GM18907 (cell line): ENCODE measurements around the gene MAGI1.

Experiments used
- ATAC-seq: cut with Tn5 transposase; IDR thresholded peaks from one replicate; pipeline ENCODE4 v1.9.1; 2021; ENCODE audit warnings: mild to moderate bottlenecking, moderate library complexity; ENCODE audit not compliant: unreplicated experiment

MAGI1 gene

DNA sequence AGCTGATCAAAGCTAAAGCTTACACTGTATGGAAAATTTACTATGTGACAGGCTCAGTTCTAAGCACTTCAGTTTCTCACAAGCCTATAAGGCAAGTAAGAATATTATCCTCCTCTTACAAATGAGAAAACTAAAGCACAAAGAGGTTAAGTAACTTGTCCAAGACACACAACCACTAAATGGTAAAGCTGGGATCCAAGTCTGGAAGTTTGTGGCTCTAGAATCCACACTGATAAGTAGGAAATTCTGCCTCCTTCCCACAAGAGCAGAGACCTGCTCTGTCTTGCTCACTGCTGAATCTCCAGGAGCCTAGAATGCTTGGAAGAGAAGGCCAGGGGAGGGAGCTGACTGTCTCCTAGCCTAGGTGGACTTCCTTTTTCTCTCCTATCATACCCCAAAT lies 60.6 kb downstream of the MAGI1 start:
- no peak for ATAC-seq

DNA sequence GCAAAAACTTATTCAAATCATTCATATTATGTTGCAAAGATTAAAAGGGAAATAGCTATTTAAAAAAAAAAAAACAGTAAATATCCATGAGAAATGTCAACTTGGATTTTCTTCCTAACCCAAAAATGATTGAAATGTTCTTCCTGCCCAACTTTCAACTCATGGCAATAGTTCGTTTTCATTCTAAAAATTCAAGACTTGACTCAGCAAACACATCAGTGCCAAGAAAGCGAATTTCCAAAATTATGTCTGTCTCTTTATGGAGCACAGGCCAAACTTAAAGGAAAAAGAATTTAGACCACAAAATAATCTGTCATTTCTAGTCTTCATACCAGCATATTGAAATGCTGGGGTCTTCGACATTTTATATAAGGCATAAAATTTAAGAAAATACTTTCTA lies 63.7 kb downstream of the MAGI1 start:
- no peak for ATAC-seq

DNA sequence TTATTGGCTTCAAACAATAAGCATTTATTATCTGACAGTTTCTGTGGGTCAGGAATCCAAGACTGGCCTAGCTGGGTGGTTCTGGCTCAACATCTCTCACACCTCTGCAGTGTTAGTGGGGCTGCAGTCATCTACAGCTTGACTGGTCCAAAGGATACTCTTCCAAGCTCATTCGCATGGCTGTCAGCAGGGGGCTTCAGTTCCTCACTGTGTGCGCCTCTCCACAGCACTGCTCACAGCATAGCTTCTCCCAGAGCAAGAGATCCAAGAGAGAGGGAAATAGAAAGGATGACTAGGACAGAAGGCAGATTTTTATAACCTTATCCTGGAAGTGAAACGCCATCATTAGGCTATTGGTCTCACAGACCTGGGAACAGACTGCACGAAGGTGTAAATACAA lies 64.2 kb downstream of the MAGI1 start:
- no peak for ATAC-seq

DNA sequence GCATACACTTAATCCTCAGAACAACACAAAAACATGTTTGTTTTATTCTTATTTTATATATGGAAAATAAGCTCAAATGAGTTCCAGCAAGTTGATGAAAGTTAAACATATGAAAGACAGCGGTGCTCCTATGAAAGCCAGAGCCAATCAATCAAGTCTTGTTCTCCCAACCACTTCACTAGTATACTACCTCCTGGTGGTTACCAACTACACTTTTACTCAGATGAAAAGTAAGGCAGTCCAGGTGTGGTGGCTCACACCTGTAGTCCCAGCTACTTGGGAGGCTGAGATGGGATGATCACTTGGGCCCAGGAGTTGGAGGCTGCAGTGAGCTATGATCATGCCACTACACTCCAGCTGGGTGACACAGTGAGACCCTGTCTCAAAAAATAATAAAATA lies 66.0 kb downstream of the MAGI1 start:
- no peak for ATAC-seq

DNA sequence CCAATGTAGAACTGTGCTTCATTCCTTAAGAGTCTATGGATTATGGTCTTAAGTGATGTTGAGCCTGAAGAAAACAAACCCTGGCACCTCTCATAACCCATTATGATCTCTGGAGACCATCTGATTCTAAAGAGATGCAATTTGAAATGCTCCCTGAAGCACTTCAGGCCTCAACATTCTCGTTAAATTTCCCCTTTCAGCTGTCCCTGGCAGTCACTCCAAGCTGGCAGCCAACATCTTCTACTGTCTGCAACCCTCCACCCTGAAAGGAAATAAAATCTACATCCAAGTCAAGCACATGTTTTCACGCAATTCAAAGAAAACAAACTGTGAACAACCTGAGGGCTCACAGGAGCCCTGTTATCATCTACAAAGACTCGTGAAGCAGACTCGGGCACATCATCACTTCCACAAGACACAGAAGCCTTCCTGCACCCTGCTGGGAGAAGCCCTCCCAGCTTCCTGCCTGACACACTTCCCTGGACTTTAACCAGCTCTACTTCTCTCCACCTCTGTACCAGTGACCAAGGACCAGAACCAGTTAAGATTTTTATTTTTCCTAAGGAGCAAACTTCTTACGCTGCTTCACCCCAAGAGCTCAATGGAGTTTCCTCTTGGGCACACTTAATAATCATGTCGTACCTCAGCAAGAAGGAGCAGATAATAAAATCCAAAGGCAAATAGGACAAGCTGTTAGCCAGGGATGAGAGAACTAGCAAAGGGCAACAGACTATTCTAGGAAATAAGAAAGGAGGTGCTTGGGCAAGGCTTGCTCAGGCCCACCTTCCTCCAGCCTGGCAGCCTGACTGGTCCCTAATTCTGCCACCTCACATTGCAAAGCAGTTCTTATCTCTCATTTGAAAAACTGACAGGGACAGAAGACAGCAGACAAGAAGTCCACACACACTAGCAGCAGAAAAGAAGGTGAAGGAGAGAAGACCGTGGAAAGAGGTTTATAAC lies 67.1 kb downstream of the MAGI1 start:
- no peak for ATAC-seq

DNA sequence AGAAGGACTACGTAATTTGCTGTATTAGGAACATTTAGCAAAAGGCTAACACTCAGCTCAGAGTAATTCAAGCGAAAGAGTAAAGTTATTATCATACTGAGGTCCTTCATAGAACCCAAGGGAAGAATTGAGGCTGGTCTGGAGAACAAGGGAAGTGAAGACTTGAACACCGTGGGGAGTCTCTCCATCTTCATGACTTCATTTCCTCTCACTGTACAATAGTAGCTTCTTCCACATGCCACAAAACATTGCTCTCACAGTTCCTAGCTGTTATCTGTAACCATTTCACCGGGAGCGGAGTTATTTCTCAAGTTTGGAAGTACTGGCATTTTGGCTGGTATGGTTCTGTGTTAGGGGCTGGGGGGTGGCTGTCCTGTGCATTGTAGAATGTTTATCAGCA lies 69.7 kb downstream of the MAGI1 start:
- ATAC-seq, result no peak

DNA sequence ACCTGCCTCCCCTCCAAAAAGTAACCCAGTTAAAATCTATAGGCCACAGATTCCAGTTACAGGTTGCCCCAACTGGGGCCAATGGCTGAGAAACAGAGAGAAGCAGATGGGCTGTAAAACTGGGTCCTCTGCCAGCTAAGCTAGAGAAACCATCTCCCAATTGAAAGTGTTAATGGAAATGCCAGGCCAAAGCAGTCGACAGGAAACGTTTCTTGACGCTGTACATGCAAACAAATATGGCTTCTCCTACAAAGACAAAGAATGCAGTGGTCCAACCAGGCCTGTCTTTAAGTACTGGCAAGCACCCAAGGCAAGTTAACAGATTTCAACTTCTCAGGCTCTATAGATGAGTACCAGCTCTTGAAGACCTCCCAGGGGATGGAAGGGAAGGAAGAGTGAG lies 71.3 kb downstream of the MAGI1 start:
- no peak for ATAC-seq

DNA sequence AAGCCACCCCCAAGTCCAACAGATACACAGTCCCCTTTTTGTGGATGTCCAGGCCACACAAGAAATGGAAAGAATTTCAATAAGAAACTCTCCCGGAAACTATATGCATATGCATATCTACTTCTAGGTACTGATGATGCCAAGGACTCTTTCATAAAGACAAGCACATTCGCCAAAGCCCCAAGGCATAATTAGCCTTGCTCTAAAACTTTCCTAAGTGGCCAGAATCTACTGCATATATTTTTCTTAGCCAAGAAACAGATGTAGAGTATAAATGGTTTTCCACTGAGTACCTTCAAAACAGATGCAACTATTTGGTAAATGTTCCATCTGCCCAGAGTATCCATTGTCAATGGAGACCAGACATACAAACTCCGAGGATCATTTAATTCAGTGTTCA lies 73.9 kb downstream of the MAGI1 start:
- ATAC-seq, result no peak

DNA sequence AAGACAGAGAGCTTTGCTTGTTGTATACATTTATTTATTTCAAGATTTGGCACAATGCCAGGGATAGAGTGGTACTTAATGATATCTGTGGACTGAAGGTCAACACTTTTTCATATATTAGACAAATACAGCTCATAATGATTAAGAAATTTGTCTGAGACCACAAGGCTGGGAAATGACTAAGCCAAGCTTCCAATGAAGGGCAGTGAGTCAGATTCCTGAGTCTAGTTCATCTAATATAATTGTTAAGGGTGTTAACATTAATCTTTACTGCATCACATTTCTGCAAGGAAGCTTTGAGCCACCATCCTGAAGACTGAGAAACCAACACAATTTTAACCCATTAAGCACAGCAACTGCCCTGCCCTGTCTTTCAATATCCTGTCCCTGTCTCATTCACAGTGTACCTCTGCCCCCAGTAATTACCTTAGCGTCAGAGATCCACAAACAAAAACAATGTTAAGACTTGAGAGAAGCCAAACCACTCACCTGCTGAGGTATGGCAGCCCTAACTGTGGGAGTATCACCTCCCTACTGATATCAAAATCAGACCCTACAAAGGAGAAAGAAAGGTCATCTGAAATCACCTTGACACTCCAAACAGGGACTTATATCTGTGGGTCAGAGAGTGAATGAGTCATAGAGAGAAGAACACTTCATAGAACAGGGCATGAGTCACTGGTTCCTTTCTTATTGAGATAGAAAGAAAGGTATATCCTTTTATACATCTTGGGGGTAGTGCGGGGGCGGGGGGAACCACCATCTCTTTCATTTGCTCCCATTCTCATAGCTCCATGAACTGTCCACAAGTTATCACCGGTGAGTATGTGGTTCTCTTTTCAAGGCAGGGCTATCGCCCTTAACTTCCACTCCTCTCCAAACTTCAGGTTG lies 74.7 kb downstream of the MAGI1 start:
- ATAC-seq, result peak; percentile 97

DNA sequence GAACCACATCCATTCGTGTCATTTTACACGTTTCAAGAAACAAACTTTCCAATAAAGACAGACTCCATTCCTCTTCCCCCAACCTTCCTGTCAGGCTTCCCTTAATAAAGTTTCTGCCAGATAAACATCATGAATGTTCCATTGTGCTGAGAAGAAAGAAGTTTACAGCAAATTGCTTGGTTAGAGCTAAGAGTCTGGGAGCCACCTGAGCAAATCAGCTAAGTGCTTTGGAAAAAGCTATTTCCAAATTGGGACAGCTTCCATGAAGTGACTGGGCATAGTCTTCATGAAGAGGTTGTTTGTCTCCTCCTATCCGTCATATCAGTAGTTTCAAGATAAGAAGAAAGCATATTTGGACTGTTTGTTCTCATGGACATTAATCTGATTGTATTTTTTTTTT lies 77.0 kb downstream of the MAGI1 start:
- no peak for ATAC-seq

DNA sequence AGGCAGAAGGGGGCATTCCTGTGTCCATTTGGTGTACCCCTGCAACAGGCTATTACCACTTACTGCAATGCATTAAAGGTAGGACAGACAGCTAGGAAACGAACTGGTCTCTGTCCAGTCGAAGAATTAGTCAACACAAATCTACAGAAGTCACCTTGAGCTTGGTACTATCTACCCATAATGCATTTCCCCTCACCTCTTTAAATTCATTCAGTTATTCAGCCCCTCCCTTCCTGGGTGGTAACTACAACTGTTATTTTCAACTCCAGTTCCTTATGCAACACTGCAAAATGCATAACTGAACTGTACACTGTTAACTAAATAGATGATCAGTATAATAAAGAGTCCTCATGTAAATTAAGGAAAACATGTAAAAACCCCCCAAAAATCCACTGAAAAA lies 77.6 kb downstream of the MAGI1 start:
- no peak for ATAC-seq

DNA sequence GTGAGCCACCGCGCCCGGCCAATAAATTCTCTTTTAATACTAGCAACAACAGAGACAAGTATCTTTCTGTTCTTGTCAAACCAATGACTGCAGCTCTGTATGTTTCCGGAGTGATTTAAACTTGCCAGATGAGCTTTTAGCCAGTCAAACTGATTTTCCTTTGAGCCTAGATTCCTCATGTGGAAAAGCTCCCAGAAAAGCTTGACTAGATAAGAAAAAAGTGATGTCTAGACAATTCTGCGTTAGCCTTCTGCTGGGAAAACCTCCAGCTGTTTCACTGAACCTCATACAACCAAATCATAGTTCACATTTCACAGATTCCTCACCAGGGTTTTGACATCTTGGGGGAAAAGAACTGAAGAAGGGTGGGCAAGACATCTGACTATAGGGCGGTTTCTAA lies 78.6 kb downstream of the MAGI1 start:
- ATAC-seq, result no peak

DNA sequence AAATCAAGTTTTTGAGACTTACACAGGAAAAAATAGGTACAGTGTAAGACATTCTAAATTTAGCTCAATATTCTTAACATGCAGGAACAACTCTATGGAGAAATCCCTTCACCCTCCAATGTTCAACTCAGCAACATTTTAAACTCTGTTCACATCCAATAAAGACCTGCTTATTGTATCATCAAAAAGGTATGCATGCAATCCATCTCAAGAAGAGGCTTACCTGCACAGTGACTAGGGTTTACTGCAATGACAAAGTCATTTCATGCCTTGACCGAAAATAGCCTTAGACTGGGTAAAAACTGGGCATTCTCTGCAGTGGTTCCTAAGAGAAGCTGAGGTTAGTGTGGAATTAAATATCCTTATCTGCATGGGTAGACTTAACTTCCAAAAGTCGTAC lies 80.5 kb downstream of the MAGI1 start:
- ATAC-seq, result no peak

DNA sequence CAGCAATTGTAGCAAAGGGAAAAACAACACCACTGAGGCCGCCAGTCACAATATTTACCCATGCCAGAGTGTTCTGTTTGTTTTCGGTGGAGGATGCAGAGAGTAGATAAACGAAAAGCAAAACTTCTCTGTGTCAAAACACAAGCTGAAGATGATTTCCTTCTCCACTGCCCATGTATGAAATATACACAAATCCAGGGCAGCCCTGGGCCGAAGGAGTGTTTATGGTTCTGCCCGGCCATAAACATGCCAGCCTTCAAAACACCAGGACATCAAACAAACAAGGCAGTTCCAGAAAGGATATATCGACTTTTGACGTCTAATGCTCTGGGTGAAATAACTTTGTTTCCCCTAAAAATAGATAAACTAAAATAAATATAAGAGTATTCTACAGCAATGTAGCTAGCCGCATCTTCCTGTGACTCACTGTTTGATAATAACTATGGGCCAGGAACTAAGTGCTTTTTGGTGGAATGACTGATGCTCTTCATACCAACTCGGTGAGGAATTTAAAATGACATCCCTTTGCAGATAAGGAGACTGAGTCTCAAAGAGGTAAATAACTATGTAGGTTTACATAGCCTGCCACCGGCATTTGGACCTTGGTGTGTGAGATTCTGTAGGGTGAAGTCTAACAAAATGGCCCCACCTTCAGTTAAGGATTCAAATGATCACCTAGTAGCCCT lies 82.8 kb downstream of the MAGI1 start:
- ATAC-seq, result no peak

DNA sequence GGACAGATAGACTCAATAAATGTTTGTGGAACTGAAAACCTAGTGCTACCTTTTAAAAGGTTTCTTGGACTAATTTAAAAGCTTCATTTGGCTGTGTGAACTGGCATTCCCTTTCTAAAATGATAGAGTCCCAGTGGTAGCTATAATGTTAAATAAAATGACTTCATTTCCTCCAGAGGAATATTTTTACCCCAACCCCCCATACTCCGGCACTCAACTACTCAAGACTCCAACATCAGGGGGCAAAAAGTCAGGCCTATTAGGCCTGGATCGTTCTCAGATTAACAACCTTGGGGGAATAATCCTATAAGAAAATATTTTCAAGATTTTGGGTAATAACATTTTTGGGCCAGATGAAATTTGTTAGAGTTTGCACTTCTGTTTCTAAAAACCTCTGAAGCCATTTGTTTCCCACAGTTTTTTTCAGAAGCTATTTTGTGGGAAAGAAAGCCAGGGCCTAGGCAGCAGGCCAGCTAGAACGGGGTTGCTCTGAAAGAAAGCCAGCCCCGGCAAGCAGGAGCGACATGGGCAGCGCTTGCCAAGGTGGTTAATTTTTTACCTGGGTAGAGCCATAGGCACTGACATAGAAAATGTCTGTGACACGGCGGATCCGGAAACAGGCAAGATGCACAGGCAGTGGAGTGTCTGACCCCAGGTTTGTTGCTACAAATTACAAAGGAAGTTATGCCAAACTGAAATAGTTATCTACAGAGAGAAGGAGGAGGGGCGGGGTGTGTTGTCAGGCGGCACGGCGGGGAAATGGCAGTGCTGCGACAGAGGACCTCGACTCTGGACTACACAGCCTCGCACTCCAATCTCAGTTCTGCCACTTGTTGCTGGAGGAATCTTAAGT lies 84.6 kb downstream of the MAGI1 start:
- ATAC-seq, result no peak

DNA sequence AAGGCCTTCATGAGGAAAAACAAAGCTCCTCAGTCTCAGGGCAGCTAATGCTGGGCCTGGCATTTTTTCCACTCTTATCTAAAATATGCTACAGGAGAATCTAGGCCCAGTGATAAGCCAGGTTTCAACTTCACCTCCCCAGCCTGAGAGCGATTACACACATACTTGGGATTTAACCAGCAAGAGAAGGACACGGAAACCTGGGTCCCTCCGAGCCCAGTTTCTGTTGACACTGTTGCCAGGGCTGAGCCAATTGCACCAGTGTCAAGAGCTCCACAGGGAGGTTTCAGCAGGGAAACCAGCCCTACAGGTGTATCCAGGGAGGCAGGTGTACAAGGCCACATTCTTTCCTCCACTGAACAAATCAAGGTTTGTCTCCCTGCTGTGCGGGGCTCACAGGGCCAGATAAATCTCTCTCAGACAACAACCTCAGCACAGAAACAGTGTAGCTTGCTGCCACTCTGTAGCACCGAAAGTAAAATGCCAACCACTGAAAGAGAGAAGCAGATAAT lies 85.4 kb downstream of the MAGI1 start:
- no peak for ATAC-seq

DNA sequence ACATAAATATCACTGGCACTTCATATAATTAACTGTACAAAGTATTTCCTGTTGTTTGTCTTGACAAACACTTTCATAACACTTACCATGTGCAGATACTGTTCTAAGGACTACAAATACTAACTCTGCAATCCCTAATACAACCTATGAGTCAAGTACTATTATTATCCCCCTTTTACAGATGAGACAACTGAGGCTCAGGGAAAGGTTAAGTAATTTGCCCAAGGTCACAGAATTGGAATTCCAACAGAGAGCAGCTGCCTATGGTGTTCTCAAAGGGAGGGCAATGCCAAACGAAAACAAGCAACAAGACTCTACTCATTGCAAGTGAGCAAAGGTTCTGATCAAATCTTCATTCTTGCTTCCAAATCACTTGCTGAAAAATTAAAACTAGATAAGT lies 85.9 kb downstream of the MAGI1 start:
- ATAC-seq, result no peak

DNA sequence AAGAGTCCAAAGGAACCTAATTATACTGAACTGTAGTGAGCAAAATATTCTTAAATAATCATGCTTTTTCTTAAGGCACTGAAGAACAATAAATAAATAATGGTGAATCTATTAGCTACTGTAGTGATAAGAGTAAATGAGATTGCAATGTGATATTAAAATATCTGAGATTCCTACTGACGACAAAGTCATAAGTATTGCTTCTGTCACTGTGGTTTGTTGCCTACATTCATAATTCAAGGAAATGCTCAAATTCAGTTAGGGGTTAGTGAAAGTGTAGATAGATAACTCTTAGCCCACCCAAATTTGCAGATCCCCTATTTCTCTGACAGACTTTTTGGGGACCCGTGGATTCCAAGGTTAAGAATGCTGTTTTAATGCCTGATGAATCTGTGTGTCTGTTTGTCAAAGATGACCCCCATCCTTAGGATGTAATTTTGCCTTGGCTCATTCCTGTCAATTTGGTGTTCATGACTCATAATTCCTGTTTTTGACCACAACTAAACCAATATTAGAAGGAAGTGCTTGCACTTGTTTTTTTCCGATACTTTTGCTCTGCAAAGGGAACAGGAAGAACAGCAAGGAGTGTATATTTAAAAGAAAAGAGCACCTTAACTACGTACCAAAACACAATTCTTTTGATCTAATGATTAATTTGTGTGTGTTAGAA lies 86.7 kb downstream of the MAGI1 start:
- ATAC-seq, result no peak
